Astrocyte of the cerebellum (primary cell): ENCODE data around the gene HSD17B11.

Experiments
- DNase-seq: peaks from one replicate; pipeline ENCODE4 v3.0.0-alpha.2; 2011; ENCODE audit warnings: low read depth
- H3K4me3 ChIP-seq: 2 replicates; pipeline ENCODE4 v1.5.1; 2011; ENCODE audit warnings: mild to moderate bottlenecking, low read depth, low read length, moderate library complexity
- CTCF ChIP-seq: IDR thresholded peaks from 2 replicates; pipeline ENCODE4 v1.5.1; 2012; ENCODE audit warnings: low read length, low read depth, moderate library complexity, mild to moderate bottlenecking; ENCODE audit errors: missing control alignments
- in situ Hi-C: cut with HindIII; loops from 2 replicates; pipeline ENCODE4 v1.10.0; 2017; ENCODE audit warnings: low sequenced_read_pairs

Gene HSD17B11

DNA sequence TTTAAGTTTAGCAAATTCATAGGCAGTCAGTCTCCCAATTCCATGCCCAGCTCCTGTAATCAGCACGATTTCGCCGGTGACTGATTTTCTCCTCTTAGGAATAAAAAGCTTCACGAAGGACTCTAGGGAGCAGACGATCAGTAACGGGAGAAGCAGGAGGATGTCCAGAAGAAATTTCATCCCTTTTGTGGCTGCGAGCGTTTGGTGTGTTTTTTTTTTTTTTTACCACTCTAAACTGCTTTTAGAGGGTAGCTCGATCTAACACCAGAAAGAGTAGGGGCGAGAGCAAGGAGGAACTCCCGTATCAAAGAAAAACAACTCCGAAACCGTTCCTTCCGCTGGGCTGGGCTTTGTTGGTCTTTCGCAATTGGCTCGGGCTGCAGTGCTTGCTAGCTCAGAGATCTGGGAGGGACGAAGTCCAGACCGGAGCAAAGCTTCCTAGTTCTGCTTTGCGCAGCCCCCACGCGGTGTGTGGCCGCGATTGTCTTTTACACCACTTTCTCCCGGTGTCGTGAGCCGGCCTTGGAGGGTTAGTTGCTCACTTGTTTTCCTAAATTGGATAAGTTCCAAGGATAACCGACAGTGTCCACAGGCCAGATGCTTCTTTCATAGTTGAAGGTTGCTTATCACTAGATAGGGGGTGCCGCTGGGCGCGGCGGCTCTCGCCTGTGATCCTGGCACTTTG, at the start of gene HSD17B11:
Gene HSD17B11, minus strand, starts transcription at position 298 of the 685 bp plus-strand sequence. Its CDS starts 118 bp downstream, at position 180.
- DNase-seq, result peak; percentile 80
- in situ Hi-C loops, result no loop called here
- TF ChIP-seq CTCF, result peak; percentile 27
- H3K4me3 ChIP-seq, result peak within 1 kb of the TSS; percentile 60

DNA sequence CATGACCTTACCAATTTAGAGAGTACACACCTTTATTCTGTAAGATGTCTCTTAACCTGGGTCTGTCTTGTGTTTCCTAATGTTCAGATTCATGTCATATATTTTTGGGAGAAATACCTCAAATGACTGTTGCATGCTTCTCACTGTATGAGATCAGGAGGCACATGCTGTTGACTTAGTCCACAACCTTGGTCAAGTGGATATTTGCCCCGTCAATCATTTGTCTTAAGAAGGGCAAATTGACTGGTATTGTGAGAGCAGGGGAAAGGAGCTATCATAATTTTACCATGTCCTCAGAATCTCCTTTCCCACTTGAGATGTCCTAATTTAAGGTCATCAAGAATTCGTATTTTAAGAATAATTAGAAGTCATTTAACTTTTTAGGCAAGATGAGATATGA, 42.4 kb upstream of the HSD17B11 start:
- in situ Hi-C loops, result no loop called here
- no peak for TF ChIP-seq CTCF
- DNase-seq, result no peak
- no peak overlapping the region for H3K4me3 ChIP-seq

GRCh38 chr4:87430038-87430437, 39.0 kb upstream of the HSD17B11 start:
- in situ Hi-C loops, result no loop called here
- DNase-seq, result no peak
- H3K4me3 ChIP-seq, result no peak overlapping the region
- TF ChIP-seq CTCF, result no peak

GRCh38 chr4:87428979-87429378, 38.0 kb upstream of the HSD17B11 start:
- no peak overlapping the region for H3K4me3 ChIP-seq
- no peak for TF ChIP-seq CTCF
- in situ Hi-C loops, result no loop called here
- DNase-seq, result no peak

GRCh38 chr4:87427518-87427868, 36.5 kb upstream of the HSD17B11 start:
- in situ Hi-C loops, result no loop called here
- no peak for TF ChIP-seq CTCF
- DNase-seq, result no peak
- no peak overlapping the region for H3K4me3 ChIP-seq

- DNase-seq, result no peak
- H3K4me3 ChIP-seq, result no peak overlapping the region
- TF ChIP-seq CTCF, result no peak
- in situ Hi-C loops, result no loop called here
Measured at GRCh38 chr4:87426865-87427517, 36.0 kb upstream of the HSD17B11 start.
